Effector CD4-positive, alpha-beta T cell (primary cell): ENCODE results near the gene MOV10L1.
"Not testable (repeated sequence)": the region's sequence is repeated elsewhere in the genome, so short reads cannot be mapped to it uniquely, and the experiment has no call there.

Experiments used
- DNase-seq: peaks from one replicate; pipeline ENCODE4 v3.0.0-alpha.2; 2020

Gene MOV10L1

DNA sequence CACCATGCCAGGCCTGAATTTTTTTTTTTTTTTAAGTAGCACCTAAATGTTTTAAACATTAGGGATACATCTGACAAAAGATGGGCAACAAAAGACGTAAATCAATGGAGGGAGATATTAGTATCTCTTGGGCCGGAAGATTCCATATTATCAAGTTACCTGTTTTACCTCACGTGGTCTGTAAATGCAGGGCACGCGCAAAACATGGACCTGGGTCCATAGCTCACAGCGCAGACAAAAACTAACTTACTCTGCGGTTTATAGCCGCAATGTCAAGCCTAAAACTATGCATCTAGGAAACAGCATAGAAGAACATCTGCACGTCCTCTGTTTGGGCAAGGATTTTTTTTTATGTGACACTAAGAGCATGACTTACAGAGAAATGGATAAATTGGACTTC lies 49.2 kb downstream of the MOV10L1 start:
- DNase-seq = no peak

DNA sequence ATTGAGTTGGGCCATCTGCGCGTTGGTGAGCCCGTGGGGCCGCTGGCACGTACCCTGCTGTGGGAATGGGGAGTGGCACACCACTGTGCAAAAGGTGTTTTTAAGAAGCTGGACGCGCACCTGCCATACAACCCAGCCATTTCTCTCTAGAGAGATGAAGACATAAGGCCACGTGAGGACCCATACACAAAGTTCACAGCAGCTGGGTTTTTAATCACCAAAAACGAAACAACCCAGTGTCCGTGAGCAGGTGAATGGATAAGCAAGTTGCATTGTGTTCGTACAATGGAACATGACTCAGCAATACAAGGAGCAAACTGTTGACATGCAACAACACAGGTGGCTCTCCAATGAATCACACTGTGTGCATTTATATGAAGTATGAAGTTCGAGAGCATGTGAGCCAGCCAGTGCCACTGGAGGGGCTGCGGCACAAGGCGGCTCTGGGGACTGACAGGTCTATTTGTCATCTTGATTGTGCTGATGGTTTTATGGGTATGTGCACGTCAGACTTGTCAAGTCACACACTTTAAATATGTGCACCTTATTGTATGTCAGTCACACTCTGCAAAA lies 50.1 kb downstream of the MOV10L1 start:
- no peak for DNase-seq

DNA sequence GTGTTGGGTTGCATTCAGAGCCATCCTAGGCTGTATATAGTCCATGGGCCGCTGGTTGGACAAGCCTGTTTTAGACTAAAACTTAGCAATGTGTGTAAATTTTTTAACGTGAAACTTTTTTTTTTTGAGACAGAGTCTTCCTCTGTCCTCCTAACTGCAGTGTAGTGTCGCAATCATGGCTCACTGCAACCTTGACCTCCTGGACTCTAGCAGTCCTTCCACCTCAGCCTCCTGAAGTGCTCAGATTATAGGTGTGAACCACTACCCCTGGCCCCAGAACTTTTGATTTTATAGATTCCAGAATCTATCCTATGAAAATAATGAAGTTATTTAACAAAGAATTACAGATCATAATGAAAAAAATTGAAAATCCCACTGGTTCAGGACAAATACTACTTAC lies 50.8 kb downstream of the MOV10L1 start:
- DNase-seq = no peak

DNA sequence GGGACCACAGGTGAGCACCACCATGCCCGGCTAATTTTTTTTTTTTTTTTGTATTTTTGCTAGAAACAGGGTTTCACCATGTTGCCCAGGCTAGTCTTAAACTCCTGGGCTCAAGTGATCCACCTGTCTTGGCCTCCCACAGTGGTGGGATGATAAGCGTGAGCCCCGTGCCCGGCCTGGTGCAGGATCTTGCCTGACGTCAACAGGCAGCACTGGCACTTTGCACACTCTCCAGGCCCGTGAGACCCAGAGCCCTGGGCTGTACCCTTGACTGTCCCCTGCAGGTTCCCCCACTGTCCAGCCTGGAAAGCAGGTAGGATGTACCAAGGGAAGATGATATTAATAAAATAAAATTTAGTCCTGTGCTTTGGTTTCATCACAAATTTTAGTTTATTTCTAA lies 51.7 kb downstream of the MOV10L1 start:
- no peak for DNase-seq

DNA sequence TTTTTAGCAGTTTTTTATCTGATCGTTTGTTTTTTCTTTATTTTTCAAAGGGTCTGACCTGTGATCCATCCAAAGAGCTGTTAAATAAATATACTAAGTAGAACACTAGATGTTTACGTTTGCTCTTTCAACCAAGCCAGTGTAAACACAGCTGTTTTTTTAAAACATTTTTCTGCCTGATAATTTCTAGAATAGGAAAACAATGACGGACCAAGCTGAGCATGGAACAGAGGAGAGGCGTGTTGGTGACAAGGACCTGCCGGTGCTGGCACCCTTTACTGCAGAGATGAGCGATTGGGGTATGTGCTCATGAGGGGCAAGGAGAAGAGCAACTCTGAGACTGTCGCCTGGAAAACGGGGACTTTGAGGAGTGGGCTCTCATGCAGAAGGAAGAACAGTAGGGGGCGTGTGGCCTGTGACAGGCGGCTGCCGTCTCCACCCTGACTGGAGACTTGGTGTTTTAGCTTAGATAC lies 52.1 kb downstream of the MOV10L1 start:
- DNase-seq = no peak

DNA sequence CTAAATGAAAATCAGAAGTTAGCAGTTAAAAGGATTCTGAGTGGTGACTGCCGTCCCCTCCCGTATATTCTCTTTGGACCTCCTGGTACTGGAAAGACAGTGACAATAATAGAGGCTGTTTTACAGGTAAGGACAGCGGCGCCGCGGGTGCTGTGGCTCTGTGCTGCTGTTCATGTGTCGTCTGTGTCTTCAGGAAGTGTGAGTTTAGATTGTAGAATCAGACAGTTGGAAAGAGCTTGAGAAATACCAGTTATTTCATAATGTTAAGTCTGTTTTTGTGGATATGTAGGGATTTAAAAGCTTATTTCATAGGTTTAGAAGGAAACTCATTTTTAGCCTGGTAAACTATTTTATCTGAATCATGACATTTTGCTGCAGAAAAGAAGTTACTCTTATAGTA lies 53.3 kb downstream of the MOV10L1 start:
- no peak for DNase-seq

DNA sequence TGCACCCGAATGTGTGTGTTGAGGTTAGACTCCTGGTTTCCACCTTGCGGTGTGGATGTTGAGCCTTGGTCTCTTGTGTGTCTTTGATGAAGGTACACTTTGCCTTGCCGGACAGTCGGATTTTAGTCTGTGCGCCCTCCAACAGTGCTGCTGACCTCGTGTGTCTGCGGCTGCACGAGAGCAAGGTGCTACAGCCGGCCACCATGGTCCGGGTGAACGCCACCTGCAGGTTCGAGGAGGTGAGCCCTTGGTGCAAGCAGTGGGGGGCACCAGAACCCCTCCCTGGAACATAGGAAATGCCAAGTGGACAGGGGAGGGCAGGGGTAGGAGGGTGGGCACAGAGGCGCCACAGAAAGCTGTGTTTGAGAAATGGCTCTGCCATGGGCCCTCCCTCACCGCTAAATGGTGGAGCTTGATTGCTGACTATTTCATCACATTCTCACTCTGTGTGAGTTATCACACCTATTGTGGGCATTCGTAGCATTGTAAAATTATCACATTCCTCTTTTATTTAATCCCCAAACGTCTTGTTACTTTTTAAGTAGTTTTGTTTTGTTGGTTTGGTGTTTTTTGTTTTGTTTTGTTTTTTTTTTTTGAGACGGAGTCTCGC lies 54.3 kb downstream of the MOV10L1 start:
- DNase-seq = no peak

DNA sequence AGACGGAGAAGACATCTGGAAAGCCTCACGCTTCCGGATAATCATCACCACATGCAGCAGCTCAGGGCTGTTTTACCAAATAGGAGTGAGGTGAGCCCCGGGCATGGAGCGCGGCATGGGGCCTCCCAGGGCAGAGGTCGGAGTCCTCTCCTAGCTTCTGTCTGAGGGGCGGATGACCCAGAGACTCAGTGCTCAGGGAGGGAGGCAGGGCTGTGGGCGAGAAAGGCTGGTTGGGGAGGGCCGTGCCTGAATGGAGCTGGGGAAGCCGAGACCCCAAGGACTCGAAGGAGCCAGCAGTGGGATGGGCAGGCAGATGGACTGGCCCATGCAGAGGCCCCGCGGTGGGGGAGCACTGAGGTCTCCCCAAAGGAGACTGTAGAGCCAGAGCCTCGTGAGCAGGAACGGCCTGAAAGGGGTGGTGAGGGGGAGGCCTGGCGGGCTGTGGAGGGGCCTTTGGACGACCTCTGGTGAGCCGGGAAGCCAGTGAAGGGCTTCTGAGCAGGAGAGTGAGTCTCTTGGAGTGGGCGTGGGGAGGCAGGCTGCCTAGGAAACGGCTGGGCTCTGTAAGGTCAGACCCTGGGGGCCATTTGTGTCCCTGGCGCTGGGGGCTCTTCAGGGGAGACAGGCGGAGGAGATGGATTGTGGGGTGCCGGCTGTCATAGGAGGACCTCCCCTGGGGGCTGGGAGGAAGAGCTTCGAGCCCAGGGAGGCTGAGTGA lies 56.1 kb downstream of the MOV10L1 start:
- DNase-seq = no peak

DNA sequence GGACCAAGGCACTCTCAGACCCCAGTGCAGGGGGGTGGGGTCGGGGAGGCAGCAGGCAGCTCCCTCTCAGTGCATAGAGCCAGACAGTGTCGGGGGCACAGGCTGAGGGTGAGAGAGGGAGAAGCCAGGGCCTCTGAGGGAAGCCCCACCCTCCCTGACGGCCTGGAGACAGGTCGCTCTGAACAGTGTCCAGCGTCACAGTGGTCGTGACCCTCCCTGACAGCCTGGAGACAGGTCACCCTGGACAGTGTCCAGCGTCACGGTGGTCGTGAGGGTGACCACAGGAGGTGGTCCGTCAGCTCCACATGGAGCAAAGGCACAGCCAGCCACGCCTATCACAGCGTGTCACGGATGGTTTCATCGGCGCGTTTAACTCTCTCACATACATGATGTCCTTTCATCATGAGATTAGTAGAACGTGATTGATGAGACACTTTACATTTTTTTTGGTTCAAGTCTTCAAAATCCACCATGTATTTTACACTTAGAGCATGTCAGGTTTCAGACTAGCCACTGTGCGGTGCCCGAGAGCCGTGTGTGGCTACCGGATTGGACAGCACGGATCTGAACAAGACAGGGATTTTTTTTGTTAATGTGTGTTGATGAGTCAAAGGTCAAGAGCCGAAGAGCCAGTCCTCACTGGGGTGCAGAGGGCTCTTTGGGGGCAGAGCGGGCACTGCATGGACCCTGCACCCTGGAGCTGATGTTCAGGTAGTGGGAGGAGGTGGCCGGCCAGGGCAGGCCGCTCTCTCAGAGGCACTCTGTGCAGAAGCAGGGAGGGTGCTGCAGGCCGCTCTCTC lies 56.8 kb downstream of the MOV10L1 start:
- DNase-seq = no peak

DNA sequence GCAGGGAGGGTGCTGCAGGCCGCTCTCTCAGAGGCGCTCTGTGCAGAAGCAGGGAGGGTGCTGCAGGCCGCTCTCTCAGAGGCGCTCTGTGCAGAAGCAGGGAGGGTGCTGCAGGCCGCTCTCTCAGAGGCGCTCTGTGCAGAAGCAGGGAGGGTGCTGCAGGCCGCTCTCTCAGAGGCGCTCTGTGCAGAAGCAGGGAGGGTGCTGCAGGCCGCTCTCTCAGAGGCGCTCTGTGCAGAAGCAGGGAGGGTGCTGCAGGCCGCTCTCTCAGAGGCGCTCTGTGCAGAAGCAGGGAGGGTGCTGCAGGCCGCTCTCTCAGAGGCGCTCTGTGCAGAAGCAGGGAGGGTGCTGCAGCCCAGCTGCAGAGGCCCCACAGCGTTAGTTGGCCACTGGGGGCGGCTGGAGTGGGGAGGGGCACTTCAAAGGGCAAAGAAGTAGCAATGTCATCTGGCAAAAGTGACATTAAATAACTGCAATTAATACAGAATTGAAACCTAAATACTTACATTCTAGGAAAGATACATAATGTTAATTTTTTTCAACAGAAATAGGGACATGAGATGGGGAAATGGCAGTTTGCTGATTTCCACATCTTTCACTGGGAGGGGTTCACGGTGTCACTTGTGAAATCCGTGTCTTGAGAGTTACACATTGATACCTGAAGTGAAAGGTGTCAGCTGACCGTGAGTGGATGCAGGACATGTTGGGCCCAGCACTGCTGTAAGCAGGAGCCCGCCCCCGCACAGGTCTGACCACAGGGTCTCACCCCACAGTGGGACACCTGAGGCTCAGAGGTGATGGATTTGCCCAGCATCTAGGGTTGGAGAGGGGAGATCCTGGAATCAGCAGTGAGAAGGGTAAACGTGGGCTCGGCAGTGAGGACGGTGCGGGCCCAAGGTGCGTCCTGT lies 57.7 kb downstream of the MOV10L1 start:
- not testable (repeated sequence) for DNase-seq

DNA sequence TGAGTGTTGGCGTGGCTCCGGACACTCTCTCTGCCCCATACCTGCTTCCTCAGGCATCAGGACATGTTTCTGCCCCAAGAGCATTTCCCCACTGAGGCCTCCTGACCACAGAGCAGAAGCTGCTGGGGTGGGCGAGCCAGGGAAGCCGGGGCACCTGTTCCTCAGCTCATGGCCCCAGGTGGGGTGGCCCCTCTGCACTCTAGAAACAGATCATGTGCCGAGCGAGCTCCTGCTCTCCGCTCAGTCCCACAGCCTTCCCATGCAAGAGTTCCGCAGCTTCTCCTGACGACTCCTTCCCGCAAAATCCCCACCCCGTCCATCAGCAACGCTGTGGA lies 58.3 kb downstream of the MOV10L1 start:
- DNase-seq = no peak

DNA sequence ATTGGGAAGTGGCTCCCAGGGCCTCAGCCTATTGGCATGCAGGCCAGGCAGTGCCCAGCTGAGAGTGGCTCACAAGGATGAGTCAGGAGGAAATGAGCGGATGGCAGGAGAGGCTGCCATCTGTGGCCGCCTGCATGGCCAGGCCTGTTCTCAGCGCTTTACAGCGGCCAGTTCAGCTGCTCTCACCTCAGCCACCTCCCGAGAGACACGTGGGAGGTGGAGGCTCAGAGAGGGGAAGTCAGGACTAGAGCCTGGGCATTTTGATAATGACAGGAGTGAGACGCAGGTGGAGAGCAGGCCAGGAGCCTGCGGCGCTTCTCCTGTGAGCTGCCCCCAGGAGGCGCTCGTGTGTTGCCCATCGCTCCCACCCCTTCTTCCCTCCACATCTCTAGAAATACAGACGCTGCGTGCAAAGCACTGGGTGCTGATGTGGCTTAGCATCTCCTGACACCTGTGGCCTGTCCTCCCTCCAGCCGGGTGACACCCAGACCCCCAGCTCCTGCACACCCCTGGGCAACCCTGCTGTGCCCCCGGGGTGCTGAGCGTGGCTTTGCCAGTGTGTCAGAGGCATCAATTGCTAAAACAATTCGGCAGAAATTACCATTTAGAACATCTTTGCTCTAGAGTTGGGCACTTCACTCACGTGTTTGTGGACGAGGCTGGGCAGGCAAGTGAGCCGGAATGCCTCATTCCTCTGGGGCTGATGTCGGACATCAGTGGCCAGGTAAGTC lies 59.4 kb downstream of the MOV10L1 start:
- peak; percentile 62 for DNase-seq

DNA sequence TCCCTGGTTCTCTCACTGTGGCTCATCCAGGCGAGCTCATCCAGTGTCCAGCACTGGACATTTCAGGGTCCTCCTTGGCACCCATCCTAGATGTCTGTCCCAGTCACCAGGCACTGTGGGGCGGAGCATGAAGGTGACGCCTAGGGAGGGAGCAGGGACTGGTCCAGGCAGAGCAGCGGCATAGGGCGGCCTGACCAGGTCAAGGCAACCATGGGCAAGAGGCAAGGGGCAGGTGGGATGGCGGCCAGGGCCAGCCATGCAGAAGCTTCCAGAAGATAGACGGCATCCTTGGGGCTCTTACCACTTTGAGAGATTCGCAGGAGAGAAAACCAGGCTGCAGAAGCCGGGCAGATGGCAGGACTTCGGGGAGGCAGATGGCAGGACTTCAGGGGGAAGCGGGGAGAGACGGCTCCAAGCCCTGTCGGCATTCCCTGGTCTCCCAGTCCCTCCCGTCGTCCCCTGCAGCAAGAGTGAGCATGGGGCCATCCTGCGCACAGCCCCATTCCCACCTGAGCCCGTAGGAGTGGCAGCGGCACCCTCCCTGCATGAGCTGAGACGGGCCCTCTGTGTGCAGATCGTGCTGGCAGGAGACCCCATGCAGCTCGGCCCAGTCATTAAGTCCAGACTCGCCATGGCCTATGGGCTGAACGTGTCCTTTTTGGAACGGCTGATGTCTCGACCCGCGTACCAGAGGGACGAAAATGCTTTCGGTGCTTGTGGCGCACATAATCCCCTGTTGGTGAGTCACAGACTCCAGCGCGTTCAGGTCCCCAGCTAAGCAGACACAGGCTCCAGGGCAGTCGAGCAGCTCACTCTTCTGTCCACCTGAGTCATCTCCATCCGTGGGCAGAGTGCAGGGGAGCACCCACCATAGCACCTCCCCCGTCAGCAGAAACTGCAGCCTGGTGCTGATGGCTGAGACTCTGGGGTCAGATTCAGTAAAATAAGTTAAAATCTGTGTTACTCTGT lies 60.6 kb downstream of the MOV10L1 start:
- no peak for DNase-seq

DNA sequence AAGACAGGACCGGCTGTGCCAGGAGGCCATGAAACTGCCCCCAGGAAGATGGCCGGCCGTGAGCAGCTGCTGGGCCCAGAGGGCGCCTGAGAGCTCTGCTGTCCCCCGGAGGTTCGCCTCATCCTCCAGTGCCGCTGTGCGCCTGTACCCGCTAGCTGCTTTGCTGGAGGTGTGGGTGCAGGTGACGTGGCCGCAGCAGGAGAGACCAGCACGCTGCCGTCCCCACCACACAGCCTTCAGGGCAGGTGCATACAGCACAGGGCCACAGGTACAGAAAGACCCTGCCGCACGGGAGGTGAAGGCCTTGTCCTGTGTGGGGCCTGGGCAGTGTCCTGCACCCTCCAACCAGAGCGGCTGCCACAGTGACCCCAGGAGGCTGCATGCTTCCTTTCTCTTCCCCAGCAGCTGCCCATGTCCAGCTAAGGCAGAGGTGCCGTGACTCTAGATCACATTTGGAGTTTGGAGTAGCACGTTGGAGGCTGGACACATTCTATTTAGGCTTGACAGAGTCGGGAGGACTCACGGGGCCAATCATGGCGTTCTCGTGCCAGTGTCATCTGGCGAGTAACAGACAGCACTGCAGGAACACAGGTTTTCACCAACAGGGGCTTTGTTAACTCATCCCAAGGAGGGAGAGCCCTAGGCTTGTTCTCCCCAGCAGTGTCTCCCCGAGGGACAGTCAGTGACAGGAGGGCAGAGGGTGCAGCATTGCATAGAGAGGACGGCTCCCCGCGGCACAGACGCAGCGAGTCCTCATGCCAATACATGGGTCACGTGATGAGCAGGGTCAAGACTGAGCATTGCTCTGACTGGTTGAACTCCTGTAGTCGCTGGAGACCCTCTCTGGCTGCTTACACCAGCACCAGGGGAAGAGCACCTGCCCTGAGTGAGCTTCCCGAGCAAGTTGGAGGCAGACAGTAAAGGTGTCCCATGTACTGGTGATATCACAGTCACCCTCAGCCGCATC lies 62.0 kb downstream of the MOV10L1 start:
- no peak for DNase-seq

DNA sequence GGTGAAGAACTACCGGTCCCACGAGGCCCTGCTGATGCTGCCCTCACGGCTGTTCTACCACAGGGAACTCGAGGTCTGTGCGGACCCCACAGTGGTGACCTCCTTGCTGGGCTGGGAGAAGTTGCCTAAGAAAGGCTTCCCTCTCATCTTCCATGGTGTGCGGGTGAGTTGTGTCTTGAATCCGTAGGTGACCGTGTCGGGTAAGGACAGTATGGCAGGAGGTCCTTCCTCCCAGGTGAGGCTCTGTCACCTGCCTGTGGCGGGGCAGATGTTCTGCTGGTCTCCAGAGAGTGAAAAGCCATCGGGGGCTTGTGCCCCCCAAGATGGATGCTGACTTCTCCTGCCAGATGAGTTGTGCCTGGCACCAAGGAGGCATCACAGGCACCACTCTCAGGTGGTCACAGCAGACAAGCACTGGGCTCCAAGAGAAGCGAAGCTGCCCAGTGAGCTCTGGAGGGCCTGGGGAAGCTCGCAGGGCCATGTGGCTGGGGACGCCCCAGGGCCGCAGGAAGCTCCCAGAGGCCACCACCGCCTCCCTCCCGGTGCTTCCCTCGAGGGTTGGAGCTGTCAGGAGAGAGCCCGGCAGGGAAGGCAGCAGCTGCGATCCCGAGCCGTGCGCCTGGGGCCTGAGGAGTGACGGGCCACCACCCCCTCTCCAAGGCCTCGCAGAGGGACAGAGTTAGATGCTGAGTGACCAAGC lies 63.4 kb downstream of the MOV10L1 start:
- DNase-seq = no peak

DNA sequence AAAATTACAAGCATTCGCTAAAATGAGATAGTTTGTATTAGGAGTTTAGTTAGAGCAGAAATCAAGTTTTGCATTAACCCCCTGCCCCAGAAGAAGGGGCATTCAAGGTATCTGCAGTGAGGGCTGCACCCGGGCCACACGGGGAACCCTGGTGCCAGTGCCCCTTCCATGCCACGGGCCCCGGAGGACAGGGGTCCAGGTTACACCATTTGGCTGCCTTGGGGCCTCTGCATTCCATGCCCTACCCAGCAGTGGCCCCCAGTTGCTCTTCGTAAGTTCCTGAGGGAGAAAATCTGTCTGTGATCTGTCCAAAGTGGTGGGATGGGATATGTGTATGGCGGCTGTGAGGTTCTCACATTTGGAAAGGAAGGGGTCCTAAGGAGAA lies 63.9 kb downstream of the MOV10L1 start:
- DNase-seq = no peak

DNA sequence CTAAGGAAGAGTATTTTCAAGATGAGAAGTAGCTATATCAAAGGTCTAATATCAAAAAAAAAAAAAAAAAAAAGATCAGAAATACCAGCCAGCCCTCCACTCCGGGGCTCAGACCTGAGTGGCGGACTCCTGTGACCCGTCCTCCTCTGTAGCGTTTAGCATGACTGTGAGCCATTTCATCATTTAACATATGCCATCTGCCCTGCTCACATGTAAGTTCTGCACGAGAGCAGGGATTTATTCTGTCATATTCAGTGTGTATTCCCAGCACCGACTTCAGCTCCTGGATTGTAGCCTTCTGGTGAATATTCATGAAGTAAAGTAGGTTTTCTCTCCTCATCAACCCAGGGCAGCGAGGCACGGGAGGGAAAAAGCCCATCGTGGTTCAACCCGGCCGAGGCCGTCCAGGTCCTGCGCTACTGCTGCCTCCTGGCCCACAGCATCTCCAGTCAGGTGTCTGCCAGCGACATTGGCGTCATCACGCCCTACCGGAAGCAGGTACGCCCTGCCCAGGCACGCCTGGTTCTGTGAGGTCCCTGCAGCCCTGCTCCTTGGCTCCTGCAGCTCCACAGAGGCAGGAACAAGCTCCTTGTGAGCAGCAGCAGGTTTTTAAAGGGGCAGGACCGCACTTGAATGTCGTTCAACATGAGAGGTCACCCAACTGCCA lies 68.0 kb downstream of the MOV10L1 start:
- no peak for DNase-seq

DNA sequence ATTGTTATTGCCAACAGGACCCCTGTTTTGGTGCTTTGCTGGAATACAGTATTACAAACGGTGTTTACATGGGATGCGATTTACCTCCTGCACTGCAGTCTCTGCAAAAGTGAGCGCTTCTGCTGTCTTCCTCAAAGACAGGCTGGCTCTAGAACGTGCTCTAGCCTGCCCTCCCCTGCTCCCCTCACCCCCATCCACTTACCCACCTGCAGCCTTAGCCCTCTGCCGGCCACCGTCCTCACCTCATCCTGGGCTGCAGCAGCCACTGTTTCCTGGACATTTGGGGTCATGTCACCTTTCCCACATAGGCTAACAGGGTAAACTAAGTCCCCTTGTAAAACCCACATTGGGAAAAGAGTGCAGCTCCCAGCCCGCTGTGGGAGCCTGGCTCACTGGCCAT lies 71.1 kb downstream of the MOV10L1 start:
- DNase-seq = no peak
